Duodenal mucosa (tissue), 2 donors: Measurements from ENCODE around the gene NEU2.

Experiments used
- H3K27ac ChIP-seq: one replicate; pipeline ENCODE4 v1.7.0; 2013; ENCODE audit warnings: low read depth, low read length
- H3K27me3 ChIP-seq, 2 donors: one replicate each; pipeline ENCODE4 v1.7.0; 2013; ENCODE audit warnings: low read length in 2 of 2, control low read depth in 1 of 2; ENCODE audit not compliant: insufficient read depth in 2 of 2, control insufficient read depth in 1 of 2
- H3K36me3 ChIP-seq, 2 donors: one replicate each; pipeline ENCODE4 v1.7.0; 2013; ENCODE audit warnings: low read length in 2 of 2, control low read depth in 1 of 2; ENCODE audit not compliant: insufficient read depth in 2 of 2, control insufficient read depth in 1 of 2
- H3K4me1 ChIP-seq, 2 donors: one replicate each; pipeline ENCODE4 v1.7.0; 2013; ENCODE audit warnings: low read length in 2 of 2, control low read depth in 1 of 2; ENCODE audit not compliant: insufficient read depth in 2 of 2, control insufficient read depth in 1 of 2
- H3K4me3 ChIP-seq, 2 donors: one replicate each; pipeline ENCODE4 v1.7.0; 2013; ENCODE audit warnings: low read length in 2 of 2, low read depth in 1 of 2
- H3K9ac ChIP-seq, 2 donors: one replicate each; pipeline ENCODE4 v1.7.0; 2013; ENCODE audit warnings: low read length in 2 of 2, low read depth in 1 of 2
- H3K9me3 ChIP-seq, 2 donors: one replicate each; pipeline ENCODE4 v1.7.0; 2013; ENCODE audit warnings: low read length in 2 of 2, control low read depth in 1 of 2; ENCODE audit not compliant: control insufficient read depth in 1 of 2

Gene NEU2

DNA sequence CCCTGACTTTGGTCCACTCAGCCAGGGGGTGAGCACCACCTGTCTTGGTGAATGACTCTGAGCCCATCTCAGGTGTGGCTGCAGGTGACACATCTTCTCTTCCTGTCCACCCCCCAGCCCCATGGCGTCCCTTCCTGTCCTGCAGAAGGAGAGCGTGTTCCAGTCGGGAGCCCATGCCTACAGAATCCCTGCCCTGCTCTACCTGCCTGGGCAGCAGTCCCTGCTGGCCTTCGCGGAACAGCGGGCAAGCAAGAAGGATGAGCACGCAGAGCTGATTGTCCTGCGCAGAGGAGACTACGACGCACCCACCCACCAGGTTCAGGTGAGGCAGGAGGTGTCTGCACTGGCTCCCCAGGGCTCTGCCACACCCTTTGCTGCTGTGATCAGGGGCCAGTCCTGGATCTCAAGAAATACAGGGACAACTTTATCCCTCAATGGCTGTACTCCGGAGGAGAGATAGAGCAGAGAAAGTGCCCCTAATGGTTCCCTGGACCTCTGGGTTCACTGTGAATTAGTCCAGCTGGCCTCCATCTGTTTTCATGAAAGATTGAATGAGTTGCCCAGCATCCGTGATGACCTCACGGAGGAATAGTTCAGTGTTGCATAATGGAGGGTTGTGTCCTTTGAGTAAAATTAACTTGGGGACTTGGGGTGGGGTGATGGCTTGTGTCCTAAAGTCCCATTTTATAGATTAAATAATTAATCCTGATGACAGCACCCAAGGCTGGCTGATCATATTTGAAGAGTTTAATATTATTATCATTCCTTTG lies at the start of gene NEU2:
TSS of gene NEU2 (plus strand) at position 122 of the 770 bp plus-strand sequence. CDS start at position 122, 0 bp downstream.
- Histone ChIP-seq H3K9ac (no peak within 1 kb of the TSS), H3K4me1 (no peaks in the 10 kb centered on the region), H3K9me3 (no peaks in the 10 kb centered on the region), H3K27ac (no peak within 1 kb of the TSS), H3K4me3 (no peak within 1 kb of the TSS), H3K27me3 (no peaks in the 10 kb centered on the region), H3K36me3 (no peaks in the 10 kb centered on the region)

DNA sequence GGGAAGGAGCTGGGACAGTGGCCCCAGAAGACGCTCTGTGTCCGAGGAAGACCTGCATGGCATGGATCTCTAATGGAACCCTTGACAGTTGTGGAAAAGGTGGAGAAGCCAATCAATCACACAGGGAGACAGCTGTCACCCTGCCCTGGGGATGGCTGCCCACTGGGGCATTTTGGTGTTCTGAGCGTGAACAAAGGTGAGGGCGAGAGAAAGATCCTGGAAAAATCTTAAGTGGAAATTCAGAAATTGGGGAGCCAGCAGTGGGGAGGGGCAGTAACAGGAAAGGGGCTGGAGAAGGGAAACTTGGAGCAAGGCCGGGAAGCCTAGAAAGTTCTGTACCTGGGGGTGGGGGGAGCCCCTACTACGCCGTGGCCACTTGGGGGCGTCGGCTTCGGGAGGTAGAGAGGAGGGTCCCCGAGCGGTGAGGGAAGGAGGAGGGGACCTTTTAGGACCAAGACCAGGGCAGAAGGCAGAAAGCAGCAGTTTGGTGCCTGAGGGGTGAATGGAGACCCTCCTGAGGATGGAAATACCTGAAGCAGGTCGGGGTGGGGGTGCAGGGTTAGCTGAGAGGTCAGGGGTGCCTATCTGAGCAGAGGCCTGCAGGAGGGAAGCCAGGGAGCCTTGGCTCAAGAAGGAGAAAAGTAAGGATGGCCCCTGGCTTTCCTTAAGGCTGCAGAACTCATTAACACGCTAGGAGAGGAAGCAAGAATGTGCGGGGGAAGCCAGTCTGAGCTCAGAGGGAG lies 49.4 kb upstream of the NEU2 start:
- Histone ChIP-seq H3K36me3 (peaks cover 0 to 3% of the 10 kb centered on the region in 2 donors), H3K4me3 (no peak overlapping the region), H3K9ac (no peak overlapping the region), H3K27ac (no peak overlapping the region), H3K4me1 (peaks cover 37% of the 10 kb centered on the region in 2 donors), H3K9me3 (no peaks in the 10 kb centered on the region), H3K27me3 (no peaks in the 10 kb centered on the region)

DNA sequence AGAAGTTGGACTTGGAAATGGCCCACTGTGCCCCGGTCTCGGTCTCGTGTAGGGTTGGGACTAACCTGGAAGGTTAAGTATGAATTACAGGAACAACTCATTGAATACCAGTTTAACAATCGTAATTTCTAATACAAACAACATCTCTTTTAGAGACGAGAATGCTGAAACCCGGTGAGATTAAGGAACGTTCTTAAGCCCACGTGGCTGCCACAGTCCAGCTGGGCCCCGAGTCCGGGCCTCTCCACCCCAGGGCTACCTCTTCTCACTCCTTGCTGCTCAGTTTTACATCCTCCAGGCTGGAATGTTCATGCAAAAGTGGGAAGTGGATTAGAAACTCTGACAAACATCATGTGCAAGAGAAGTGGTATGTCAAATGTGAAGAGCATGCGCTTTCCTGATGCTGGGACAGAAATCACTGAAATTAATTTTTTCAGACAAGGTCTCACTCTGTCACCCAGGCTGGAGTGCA lies 48.8 kb upstream of the NEU2 start:
- H3K4me3 ChIP-seq = no peak overlapping the region
- no peak overlapping the region for H3K27ac ChIP-seq
- H3K9ac ChIP-seq = no peak overlapping the region
- no peaks in the 10 kb centered on the region for H3K9me3 ChIP-seq
- H3K4me1 ChIP-seq = peaks cover 37 to 39% of the 10 kb centered on the region in 2 donors
- H3K27me3 ChIP-seq = no peaks in the 10 kb centered on the region
- peaks cover 0 to 3% of the 10 kb centered on the region in 2 donors for H3K36me3 ChIP-seq

DNA sequence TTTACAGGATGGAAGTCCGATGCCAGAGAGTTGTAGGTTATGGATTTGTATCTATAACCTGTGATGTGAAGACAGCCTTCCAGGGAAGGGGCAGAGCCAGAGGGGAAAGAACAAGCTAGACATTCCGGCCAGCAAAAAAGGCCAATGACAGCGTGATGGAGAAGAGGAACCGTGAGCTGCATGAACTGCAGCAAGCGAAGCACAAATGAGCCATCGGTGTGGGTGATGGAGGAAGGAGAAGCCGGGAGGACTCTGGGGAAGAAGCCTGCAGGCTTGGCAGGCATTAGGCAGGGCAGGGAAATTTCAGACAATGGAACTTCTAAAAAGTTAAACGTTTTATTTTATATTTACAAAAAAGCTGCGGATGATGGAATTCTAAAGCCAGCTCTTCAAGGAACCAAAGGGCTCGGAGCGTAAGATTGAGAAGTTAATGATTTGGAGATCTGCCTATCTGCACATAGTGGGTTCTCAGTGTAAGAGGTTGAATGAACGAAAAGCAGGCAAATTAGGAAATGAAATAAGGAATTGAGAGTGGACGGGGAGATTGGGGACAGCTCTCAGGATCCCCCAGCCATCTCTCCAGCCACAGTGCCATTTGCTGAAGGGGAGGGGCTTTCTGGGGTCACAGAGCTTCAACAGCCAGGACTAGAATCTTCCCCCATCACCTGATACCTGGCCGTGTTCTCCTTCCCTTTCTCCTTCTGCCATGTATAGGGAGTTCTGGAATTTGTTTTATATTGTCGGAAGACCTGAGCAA lies 47.8 kb upstream of the NEU2 start:
- Histone ChIP-seq H3K4me1 (peaks cover 34 to 40% of the 10 kb centered on the region in 2 donors), H3K27ac (no peak overlapping the region), H3K4me3 (no peak overlapping the region), H3K9me3 (no peaks in the 10 kb centered on the region), H3K36me3 (no peaks in the 10 kb centered on the region), H3K27me3 (no peaks in the 10 kb centered on the region), H3K9ac (no peak overlapping the region)

DNA sequence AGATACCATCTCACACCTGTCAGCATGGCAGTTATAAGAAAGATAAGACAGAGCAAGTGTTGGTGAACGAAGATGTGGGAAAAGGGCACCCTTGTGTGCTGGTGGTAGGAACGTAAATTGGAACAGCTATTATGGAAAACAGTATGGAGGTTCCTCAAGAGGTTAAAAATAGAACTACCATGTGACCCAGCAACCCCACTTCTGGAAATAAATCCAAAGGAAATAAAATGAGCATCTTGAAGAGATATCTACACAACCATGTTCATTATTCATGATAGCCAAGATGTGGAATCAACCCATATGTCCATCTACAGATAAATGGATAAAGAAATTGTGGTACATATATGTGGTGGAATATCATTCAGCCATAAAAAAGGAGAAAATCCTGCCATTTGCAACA lies 46.3 kb upstream of the NEU2 start:
- Histone ChIP-seq H3K36me3 (no peaks in the 10 kb centered on the region), H3K27me3 (no peaks in the 10 kb centered on the region), H3K27ac (no peak overlapping the region), H3K9me3 (no peaks in the 10 kb centered on the region), H3K9ac (no peak overlapping the region), H3K4me3 (no peak overlapping the region), H3K4me1 (peaks cover 18 to 35% of the 10 kb centered on the region in 2 donors)

DNA sequence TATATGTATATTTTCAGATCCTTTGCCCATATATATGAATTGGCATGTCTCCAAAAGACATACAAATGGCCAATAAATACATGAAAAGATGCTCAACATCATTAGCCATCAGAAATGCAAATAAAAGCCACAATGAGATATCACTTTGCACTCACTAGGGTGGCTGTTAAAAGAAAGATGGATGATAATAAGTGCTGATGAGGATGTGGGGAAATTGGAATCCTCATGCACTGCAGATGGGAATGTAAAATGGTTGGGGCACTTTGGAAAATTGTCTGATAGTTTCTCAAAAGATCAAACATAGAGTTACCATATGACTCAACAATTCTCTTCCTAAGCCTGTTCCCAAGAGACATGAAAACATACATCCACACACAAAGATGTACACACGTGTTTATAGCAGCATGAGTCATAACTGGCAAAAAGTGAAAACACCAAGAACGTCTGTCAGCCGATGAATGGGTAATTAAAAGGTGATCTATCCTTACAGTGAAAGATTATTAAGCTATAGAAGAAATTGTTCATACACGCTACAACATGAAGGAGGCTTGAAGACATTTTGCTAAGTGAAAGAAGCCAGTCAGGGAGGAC lies 39.1 kb upstream of the NEU2 start:
- no peaks in the 10 kb centered on the region for H3K36me3 ChIP-seq
- H3K9me3 ChIP-seq = peaks cover 0 to 4% of the 10 kb centered on the region in 2 donors
- no peak overlapping the region for H3K27ac ChIP-seq
- H3K4me1 ChIP-seq = peaks cover 0 to 14% of the 10 kb centered on the region in 2 donors
- H3K27me3 ChIP-seq = no peaks in the 10 kb centered on the region
- H3K4me3 ChIP-seq = no peak overlapping the region
- no peak overlapping the region for H3K9ac ChIP-seq

DNA sequence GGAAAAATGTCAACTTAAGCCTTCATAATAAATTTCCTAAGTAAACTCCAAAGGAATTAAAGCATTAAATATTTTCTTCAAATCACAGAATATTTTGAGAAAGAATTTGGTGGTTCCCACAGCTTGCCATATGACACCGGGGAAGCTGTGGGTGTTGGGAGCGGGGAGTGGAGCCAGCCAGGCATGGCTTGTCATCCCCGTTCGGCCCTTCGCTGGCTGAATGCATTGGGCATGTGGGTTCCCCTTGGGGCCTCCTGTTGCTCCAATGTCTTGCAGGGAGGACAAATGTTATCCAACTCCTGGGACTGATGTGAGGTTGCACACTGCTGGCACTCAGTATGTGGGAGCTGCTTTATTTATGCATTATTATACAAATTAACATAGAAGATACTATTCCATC lies 38.0 kb upstream of the NEU2 start:
- H3K4me1 ChIP-seq = peaks cover 0 to 10% of the 10 kb centered on the region in 2 donors
- no peak overlapping the region for H3K9ac ChIP-seq
- H3K4me3 ChIP-seq = no peak overlapping the region
- H3K27me3 ChIP-seq = no peaks in the 10 kb centered on the region
- H3K9me3 ChIP-seq = peaks cover 0 to 4% of the 10 kb centered on the region in 2 donors
- H3K36me3 ChIP-seq = no peaks in the 10 kb centered on the region
- no peak overlapping the region for H3K27ac ChIP-seq

DNA sequence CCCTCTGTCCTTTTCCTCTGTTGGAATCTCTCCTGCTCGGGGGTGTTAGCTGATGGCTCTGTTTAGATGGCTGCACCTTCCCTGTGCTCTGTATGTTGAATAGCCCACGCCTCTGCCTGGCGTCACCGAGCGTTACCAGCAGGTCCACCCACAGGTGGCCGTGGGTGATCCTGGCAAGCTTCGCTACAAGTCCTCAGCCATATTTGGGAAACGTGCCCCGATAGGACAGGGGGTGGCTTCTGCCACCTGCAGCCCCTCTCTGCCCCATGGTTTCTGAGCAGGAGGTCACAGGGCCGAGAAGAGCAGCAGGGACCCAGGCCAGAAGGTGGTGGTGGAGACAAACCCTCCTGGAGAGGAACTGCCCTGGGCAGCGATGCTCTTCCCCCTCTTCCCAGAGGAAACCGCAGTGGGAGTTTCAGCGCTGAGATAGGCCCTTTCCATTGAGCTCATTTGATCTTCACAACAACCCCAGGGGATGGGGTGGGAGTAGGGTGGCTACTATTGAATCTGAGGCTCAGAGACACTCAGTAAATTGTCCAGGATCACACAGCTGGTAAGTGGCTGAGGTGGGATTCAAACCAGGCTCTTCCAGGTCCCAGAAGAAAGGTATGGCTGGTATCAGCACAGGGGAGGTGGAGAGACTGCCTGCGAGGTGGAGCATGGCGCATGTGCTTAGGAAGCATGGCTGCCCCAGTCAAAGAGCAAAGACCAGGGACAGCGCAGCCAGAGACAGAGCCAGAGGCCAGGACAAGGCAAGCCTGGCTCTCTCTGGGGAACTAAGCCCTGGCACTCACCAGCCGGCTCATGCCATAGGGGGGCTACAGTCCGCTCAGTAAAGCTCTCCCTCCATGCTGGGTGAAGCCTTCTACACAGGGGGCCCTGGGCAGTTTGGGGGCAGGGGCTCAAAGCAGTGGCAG lies 34.5 kb upstream of the NEU2 start:
- H3K36me3 ChIP-seq = peaks cover 0 to 7% of the 10 kb centered on the region in 2 donors
- no peak overlapping the region for H3K4me3 ChIP-seq
- H3K4me1 ChIP-seq = no peaks in the 10 kb centered on the region
- no peaks in the 10 kb centered on the region for H3K27me3 ChIP-seq
- no peaks in the 10 kb centered on the region for H3K9me3 ChIP-seq
- no peak overlapping the region for H3K27ac ChIP-seq
- H3K9ac ChIP-seq = no peak overlapping the region

DNA sequence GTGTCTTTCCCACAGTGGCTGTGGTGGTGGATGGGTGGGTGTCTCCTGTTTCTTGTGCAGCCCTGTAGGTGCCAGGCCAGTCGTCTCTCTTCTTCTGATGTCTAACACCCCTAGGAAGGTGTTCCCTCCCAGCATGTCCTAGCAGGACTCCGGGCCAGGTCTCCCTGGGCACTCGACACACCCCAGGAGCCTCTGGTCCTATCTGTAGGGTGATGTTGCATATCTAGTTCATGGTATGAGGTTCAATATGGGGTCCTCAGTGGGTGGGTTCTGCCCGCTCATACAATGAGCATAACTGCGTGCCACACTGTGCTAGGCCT lies 33.8 kb upstream of the NEU2 start:
- H3K27me3 ChIP-seq = no peaks in the 10 kb centered on the region
- no peaks in the 10 kb centered on the region for H3K9me3 ChIP-seq
- H3K4me1 ChIP-seq = no peaks in the 10 kb centered on the region
- H3K9ac ChIP-seq = no peak overlapping the region
- H3K36me3 ChIP-seq = peaks cover 0 to 7% of the 10 kb centered on the region in 2 donors
- no peak overlapping the region for H3K27ac ChIP-seq
- no peak overlapping the region for H3K4me3 ChIP-seq
